ENCODE data around the gene KRT34.

The KRT34 gene

DNA sequence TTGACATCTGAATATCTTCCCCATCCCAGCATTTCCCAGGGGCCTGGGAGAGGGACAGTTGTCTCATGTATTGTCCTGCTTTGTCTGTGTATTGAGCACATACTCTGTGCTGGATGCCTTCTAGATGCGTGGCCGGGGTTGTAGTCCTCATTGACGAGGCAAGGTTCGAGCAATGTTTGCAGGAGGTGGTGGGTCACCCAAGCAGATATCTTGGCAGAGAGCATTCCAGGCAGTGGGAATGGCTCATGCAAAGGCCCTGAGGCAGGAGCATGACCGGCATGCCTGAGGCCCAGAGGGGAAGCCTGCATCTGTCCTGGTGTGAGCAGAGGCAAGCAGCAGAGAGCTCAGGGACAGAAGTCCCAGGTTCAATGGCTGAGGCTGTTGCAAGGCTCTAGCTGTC lies 49.0 kb downstream of the KRT34 start:
- H3K36me3 ChIP-seq (ENCODE audit: control insufficient read depth in 2 of 2, insufficient read depth in 2 of 2, low read length in 2 of 2): no peaks in the 10 kb centered on the region
- no peak overlapping the region for H3K27ac ChIP-seq (ENCODE audit: low read length)
- no peaks in the 10 kb centered on the region for H3K9me3 ChIP-seq (ENCODE audit: control insufficient read depth in 2 of 2, low read length in 2 of 2)
- H3K4me1 ChIP-seq (ENCODE audit: control insufficient read depth, insufficient read depth, low read length): no peaks in the 10 kb centered on the region
- no peak overlapping the region for H3K9ac ChIP-seq (ENCODE audit: low read length in 2 of 2)
- peaks cover 0 to 4% of the 10 kb centered on the region in 2 donors for H3K27me3 ChIP-seq (ENCODE audit: control insufficient read depth in 1 of 2, insufficient read depth in 2 of 2, low read length in 2 of 2)
- H3K4me3 ChIP-seq (ENCODE audit: low read length in 2 of 2): no peak overlapping the region

DNA sequence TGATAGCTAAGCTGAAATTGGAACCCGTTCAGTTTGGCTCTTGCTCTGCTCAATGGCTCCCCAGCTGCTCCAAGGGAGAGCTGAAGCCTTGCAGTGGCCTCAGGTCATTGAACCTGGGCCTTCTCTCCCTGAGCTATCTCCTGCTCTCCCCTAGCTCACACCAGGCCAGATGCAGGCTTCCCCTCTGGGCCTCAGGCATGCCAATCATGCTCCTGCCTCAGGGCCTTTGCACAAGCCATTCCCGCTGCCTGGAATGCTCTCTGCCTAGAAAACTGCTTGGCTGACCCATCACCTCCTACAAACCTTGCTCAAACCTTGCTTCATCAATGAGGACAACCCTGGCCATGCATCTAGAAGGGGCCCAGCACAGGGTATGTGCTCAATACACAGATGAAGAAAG lies 49.9 kb downstream of the KRT34 start:
- Histone ChIP-seq H3K9me3 (ENCODE audit: control insufficient read depth in 2 of 2, low read length in 2 of 2) (no peaks in the 10 kb centered on the region), H3K36me3 (ENCODE audit: control insufficient read depth in 2 of 2, insufficient read depth in 2 of 2, low read length in 2 of 2) (no peaks in the 10 kb centered on the region), H3K4me3 (ENCODE audit: low read length in 2 of 2) (no peak overlapping the region), H3K27me3 (ENCODE audit: control insufficient read depth in 1 of 2, insufficient read depth in 2 of 2, low read length in 2 of 2) (peaks cover 0 to 4% of the 10 kb centered on the region in 2 donors), H3K4me1 (ENCODE audit: control insufficient read depth, insufficient read depth, low read length) (no peaks in the 10 kb centered on the region), H3K9ac (ENCODE audit: low read length in 2 of 2) (no peak overlapping the region), H3K27ac (ENCODE audit: low read length) (no peak overlapping the region)

DNA sequence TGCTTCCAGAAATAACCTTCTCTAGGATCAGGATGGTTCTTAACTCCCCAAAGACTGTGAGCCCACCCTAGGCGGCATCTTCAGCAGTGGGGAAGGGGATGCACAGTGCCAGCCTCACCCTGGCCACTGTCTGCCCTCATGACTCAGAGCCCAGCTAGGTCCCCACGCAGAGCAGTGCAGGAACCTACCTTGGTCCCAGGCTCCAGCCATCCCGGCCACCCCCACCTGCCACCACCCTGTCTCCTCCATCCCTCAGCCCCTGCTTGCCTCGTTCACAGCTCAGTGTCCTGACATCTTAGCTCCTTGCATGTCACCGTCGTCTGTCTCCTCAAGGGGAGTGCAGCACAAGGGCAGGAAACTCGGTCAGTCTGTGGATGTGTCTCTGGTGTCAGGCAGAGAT lies 50.5 kb downstream of the KRT34 start:
- H3K36me3 ChIP-seq (ENCODE audit: control insufficient read depth in 2 of 2, insufficient read depth in 2 of 2, low read length in 2 of 2): no peaks in the 10 kb centered on the region
- H3K4me3 ChIP-seq (ENCODE audit: low read length in 2 of 2): no peak overlapping the region
- no peak overlapping the region for H3K9ac ChIP-seq (ENCODE audit: low read length in 2 of 2)
- peaks cover 0 to 4% of the 10 kb centered on the region in 2 donors for H3K27me3 ChIP-seq (ENCODE audit: control insufficient read depth in 1 of 2, insufficient read depth in 2 of 2, low read length in 2 of 2)
- H3K9me3 ChIP-seq (ENCODE audit: control insufficient read depth in 2 of 2, low read length in 2 of 2): no peaks in the 10 kb centered on the region
- H3K27ac ChIP-seq (ENCODE audit: low read length): no peak overlapping the region
- no peaks in the 10 kb centered on the region for H3K4me1 ChIP-seq (ENCODE audit: control insufficient read depth, insufficient read depth, low read length)

DNA sequence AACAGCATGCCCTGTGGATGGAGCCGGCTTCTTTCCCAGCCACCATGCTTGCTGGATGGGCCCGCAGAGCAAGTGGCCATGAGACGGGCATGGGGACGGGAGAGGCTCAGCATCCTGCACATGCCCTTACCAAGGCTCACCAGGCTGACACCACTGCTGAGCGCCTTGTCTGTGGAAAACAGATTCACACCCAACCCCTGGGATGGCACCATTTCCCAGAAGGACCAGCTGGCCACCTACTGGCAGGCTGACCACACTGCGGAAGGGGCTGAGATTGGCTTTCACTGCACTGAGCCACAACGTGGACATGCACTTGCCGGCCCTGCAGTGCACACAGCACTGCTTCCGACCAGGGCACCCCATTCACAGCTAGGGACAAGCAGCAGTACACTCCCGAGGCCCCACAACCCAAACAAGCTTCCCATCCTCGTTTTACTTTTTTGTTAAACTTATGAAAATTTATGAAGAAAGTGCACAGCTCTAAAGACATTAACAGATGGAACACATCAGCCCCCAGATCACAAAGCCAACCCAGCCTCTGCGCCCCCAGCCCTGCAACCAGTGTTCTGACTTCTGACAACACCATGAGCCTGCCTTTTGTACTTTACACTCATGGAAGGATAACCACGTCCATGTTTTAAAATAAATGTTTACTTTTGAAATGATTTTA lies 52.7 kb downstream of the KRT34 start:
- H3K36me3 ChIP-seq (ENCODE audit: control insufficient read depth in 2 of 2, insufficient read depth in 2 of 2, low read length in 2 of 2): no peaks in the 10 kb centered on the region
- H3K27me3 ChIP-seq (ENCODE audit: control insufficient read depth in 1 of 2, insufficient read depth in 2 of 2, low read length in 2 of 2): peaks cover 0 to 4% of the 10 kb centered on the region in 2 donors
- H3K9me3 ChIP-seq (ENCODE audit: control insufficient read depth in 2 of 2, low read length in 2 of 2): no peaks in the 10 kb centered on the region
- H3K4me1 ChIP-seq (ENCODE audit: control insufficient read depth, insufficient read depth, low read length): no peaks in the 10 kb centered on the region
- no peak overlapping the region for H3K9ac ChIP-seq (ENCODE audit: low read length in 2 of 2)
- H3K27ac ChIP-seq (ENCODE audit: low read length): no peak overlapping the region
- no peak overlapping the region for H3K4me3 ChIP-seq (ENCODE audit: low read length in 2 of 2)

DNA sequence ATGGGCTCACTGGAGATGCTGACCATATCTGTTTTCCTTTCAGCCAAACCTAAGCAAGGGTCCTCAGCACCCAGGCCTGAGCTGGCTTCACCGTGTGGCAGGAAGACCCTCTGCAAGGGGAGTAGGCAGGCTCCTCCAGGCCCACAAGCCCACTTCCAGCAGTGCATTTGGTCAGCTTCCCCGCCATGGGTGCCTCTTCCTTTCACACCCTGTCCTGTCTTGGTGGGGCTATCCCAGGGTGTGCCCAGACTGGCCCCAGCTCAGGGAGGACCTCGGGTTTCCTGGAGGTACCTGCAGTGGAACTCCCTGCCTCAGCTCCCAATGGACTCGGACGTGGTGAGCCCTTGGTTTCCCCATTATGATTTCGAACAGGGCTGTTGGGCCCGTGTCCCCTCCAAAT lies 53.9 kb downstream of the KRT34 start:
- Histone ChIP-seq H3K9ac (ENCODE audit: low read length in 2 of 2) (no peak overlapping the region), H3K9me3 (ENCODE audit: control insufficient read depth in 2 of 2, low read length in 2 of 2) (no peaks in the 10 kb centered on the region), H3K27me3 (ENCODE audit: control insufficient read depth in 1 of 2, insufficient read depth in 2 of 2, low read length in 2 of 2) (no peaks in the 10 kb centered on the region), H3K4me1 (ENCODE audit: control insufficient read depth, insufficient read depth, low read length) (no peaks in the 10 kb centered on the region), H3K36me3 (ENCODE audit: control insufficient read depth in 2 of 2, insufficient read depth in 2 of 2, low read length in 2 of 2) (no peaks in the 10 kb centered on the region), H3K4me3 (ENCODE audit: low read length in 2 of 2) (no peak overlapping the region), H3K27ac (ENCODE audit: low read length) (no peak overlapping the region)
